GM12875 (cell line): ENCODE data around the gene PDZRN3.

Source experiments
- H3K4me3 ChIP-seq: one replicate; pipeline ENCODE4 v1.5.1; 2011; ENCODE audit warnings: low read depth, low read length, control low read depth
- CTCF ChIP-seq: IDR thresholded peaks from 2 replicates; pipeline ENCODE4 v1.5.1; 2011; ENCODE audit warnings: low read depth, mild to moderate bottlenecking, control low read depth, inconsistent platforms, low read length, moderate library complexity, borderline replicate concordance; ENCODE audit not compliant: insufficient read depth

PDZRN3 gene

GRCh38 chr3:73379465-73379864 is 245.3 kb downstream of the PDZRN3 start:
- no peak for TF ChIP-seq CTCF
- no peak overlapping the region for H3K4me3 ChIP-seq

GRCh38 chr3:73378207-73378606 is 246.5 kb downstream of the PDZRN3 start:
- H3K4me3 ChIP-seq, result no peak overlapping the region
- no peak for TF ChIP-seq CTCF

GRCh38 chr3:73365756-73366397 is 258.9 kb downstream of the PDZRN3 start:
- no peak overlapping the region for H3K4me3 ChIP-seq
- TF ChIP-seq CTCF, result no peak

GRCh38 chr3:73364517-73364916 is 260.2 kb downstream of the PDZRN3 start:
- TF ChIP-seq CTCF, result no peak
- H3K4me3 ChIP-seq, result no peak overlapping the region

GRCh38 chr3:73363093-73363492 is 261.6 kb downstream of the PDZRN3 start:
- H3K4me3 ChIP-seq, result no peak overlapping the region
- TF ChIP-seq CTCF, result no peak

GRCh38 chr3:73361591-73361990 is 263.1 kb downstream of the PDZRN3 start:
- no peak overlapping the region for H3K4me3 ChIP-seq
- TF ChIP-seq CTCF, result no peak

- TF ChIP-seq CTCF, result no peak
- no peak overlapping the region for H3K4me3 ChIP-seq
Measured at GRCh38 chr3:73353649-73354217, 271.0 kb downstream of the PDZRN3 start.
